Fibroblast of mammary gland (primary cell): ENCODE measurements around the gene KLHL24.
"Not testable (repeated sequence)": the region's sequence is repeated elsewhere in the genome, so short reads cannot be mapped to it uniquely, and the experiment has no call there.

ENCODE experiments used
- DNase-seq: peaks from one replicate; pipeline ENCODE4 v3.0.0-alpha.2; 2010; ENCODE audit warnings: low read depth
- H3K4me3 ChIP-seq: 2 replicates; pipeline ENCODE4 v1.5.1; 2011; ENCODE audit warnings: low read depth, mild to moderate bottlenecking, low read length, moderate library complexity; ENCODE audit not compliant: control insufficient read depth
- TF ChIP-seq, protein P1 (sequence below): conservative IDR thresholded peaks from 2 replicates; pipeline ENCODE4 v1.5.1; 2011; ENCODE audit warnings: low read depth, low read length, inconsistent platforms; ENCODE audit not compliant: control insufficient read depth, insufficient read depth

KLHL24 gene

DNA sequence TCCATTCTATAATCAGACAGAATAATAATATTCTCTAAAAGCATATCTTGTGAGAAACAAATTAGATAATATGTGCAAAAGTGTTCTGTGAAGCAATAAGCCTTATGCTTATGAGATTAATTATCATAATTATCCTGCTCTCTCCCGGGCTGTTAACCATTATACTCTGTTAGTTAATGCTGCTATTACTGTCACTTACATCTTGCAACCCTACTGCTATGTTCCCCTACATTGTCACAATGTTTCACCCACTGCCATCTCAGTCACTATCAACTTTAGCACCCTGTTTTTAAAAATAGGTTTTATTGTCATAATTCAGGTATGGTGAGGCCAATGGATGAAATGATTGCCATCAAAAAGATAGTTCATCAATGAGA is 15.2 kb upstream of the KLHL24 start:
- H3K4me3 ChIP-seq, result no peak overlapping the region
- TF ChIP-seq, protein P1, sequence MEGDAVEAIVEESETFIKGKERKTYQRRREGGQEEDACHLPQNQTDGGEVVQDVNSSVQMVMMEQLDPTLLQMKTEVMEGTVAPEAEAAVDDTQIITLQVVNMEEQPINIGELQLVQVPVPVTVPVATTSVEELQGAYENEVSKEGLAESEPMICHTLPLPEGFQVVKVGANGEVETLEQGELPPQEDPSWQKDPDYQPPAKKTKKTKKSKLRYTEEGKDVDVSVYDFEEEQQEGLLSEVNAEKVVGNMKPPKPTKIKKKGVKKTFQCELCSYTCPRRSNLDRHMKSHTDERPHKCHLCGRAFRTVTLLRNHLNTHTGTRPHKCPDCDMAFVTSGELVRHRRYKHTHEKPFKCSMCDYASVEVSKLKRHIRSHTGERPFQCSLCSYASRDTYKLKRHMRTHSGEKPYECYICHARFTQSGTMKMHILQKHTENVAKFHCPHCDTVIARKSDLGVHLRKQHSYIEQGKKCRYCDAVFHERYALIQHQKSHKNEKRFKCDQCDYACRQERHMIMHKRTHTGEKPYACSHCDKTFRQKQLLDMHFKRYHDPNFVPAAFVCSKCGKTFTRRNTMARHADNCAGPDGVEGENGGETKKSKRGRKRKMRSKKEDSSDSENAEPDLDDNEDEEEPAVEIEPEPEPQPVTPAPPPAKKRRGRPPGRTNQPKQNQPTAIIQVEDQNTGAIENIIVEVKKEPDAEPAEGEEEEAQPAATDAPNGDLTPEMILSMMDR, result no peak
- no peak for DNase-seq

DNA sequence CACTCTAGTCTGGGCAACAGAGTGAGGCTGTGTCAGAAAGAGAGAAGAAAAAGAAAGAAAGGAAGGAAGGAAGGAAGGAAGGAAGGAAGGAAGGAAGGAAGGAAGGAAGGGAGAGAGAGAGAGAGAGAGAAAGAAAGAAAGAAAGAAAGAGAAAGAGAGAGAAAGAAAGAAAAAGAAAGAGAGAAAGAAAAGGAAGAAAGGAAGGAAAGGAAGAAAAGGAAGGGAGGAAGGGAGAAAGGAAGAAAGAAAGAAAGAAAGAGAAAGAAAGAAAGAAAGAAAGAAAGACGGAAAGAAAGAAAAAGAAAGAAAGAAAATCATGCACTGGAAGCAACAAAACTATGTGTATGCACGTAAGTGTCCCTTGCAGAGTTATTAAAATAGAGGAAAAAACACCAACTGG is 12.9 kb upstream of the KLHL24 start:
- not testable (repeated sequence) for DNase-seq, H3K4me3 ChIP-seq

DNA sequence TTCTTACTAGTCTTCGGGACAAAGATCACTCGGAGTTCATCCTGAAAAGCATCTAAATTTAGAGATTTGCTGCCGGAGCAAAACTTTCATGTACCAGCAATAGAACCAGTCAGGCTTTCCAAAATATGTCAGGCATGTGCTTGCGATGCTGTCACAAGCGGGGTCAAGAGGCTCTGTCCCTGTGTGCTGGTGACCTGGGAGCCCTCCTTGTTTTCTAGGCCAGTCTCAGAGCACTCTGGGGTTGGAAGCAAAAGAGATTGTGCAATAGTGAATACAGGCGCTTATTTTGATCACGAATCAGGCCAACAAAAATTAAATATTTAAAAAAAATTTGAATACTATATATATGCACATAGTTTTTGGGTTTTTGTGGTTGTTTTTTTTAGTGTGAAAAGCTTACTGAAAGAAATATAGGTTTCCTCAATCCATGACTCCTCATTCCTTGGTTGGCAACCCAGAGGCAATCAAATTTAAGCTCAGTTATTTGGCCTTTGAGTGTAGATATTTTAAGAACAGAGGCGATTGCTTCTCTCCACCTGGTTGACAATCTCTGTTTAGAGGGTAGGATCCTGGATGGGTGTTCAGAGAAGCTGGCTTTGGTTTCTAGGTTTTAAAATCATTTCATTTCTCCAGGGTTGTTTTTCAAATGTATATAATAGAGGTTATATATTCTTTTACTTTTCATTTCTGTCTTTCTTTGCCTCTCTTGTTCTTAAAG is 8.4 kb upstream of the KLHL24 start:
- TF ChIP-seq, protein P1, result no peak
- DNase-seq, result no peak
- H3K4me3 ChIP-seq, result no peak overlapping the region

DNA sequence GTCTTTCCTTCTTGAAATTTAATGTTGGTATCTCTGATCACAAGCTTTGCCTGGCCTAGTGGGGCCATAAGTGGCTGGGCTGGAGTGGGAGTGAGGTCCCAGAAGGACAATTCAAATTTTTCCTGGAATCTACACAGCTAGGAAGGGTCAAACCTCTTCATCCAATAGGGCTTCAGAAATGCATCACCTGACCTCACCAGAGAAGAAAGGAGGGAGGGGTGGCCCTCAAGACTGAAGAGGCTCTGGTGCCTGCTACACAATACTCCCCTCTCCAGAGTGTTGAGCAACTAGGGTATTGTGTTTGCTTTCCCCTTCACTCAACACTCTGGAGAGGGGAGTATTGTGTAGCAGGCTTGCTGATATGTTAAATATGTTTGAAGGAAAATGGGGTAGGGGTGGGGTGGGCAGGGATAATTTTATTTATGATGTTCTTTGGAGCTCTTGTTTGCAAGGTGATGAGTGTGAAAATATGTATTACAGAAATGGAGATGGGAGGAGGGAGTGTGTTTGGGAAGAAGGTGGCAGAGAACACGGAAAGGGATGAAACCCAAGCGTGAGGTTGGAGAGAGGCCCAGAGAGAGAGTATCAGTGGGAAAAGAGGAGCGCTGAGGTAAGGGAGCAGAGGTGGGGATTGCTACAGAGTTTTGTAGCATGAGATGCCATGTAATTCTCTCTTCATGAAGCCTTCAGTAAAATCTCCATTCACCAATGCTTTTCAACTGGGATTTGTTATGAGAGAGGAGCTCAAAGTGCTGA is 5.7 kb upstream of the KLHL24 start:
- H3K4me3 ChIP-seq, result no peak overlapping the region
- DNase-seq, result no peak
- TF ChIP-seq, protein P1, result no peak

DNA sequence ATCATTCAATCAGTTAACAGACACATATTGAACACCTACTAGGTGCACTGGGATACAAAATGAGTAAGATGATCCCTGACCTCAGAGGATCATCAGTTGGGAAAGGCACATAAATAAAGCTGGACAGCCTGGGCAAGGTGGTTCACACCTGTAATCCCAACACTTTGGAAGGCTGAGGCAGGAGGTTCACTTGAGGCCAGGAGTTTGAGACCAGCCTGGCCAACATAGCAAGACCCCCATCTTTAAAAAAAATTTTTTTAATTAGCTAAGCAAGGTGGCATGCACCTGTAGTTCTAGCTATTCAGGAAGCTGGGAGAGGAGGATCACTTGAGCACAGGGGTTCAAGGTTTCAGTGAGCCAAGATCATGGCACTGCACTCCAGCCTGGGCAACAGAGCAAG is 3.7 kb upstream of the KLHL24 start:
- TF ChIP-seq, protein P1, result no peak
- no peak overlapping the region for H3K4me3 ChIP-seq
- DNase-seq, result no peak

DNA sequence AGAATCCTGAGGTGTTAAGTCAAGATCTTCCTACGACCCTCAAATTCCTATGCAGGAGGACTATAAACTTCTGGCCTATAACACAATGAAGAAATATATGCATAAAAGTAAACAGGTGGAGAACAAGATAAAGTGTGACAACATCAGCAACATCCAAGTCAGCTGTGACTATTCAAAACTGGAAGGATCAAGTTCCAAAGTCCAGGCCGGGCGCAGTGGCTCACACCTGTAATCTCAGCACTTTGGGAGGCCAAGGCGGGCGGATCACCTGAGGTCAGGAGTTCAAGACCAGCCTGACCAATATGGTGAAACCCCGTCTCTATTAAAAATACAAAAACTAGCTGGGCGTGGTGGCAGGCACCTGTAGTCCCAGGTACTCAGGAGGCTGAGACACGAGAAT is 2.7 kb upstream of the KLHL24 start:
- not testable (repeated sequence) for DNase-seq

DNA sequence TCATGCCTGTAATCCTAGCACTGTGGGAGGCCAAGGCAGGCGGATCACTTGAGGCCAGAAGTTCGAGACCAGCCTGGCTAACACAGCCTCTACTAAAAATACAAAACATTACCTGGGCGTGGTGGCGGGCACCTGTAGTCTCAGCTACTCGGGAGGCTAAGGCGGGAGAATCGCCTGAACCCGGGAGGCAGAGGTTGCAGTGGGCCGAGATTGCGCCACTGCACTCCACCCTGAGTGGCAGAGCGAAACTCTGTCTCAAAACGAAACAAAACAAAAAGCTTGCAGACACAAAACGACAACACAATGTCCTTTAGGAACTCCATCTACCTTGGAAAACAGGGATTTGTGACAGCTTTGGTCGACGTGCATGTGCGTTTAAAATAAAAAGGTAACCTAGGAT is 716 bp upstream of the KLHL24 start:
- H3K4me3 ChIP-seq, result no peak overlapping the region
- TF ChIP-seq, protein P1, result no peak

More for the DNA sequence above, 2.7 kb upstream of the KLHL24 start:
- not testable (repeated sequence) for H3K4me3 ChIP-seq

DNA sequence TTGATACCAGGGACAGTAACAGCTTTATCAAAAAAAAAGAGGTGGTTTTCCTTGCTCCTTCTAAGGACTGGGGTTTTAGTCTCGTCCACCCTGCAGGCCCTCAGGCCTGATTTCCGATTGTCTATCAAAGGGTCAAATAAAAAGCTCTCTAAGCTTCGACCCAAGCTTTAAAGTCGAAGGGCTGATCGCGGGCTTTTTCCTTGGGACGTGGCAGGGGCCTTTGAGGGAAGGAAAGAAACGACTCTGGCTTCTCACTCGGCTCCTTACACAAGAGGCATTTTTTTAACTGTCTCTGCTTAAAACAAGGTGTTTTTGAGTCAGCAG is 354 bp upstream of the KLHL24 start:
- peak overlapping the region; percentile 83 for H3K4me3 ChIP-seq
- DNase-seq, result no peak
- TF ChIP-seq, protein P1, result no peak

More for the DNA sequence above, 716 bp upstream of the KLHL24 start:
- no peak for DNase-seq
